DOHH2 (cell line): ENCODE measurements around the gene ZBTB9.

Experiments used
- EZH2phosphoT487 ChIP-seq: fragments of 200-600 bp; sonication (generic); IDR thresholded peaks from 2 replicates; pipeline ENCODE4 v1.6.1; 2017; ENCODE audit warnings: borderline replicate concordance, mild to moderate bottlenecking, antibody characterized with exemption, low read length, moderate library complexity, mixed read lengths
- TF ChIP-seq, protein P1 (sequence below): fragments of 200-600 bp; sonication (generic); IDR thresholded peaks from one replicate; pipeline ENCODE4 v1.5.1; 2014; ENCODE audit warnings: antibody characterized with exemption, mild to moderate bottlenecking, low read depth, low read length; ENCODE audit not compliant: poor library complexity, severe bottlenecking

DNA sequence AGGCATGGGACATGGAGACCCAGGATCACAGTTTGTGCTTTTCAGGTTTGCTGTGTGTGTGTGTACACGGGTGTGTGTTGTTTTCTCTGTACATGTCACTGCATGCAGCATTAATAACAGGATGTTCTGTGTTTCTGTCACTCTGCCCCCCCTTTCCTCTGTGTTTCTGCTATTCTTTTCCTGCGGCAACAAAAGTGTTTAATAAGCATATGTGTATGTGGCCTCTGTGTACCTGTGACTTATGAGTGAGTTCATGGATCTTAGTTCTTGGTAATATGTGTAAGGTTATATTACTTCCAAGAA lies 24.7 kb upstream of the ZBTB9 start:
- TF ChIP-seq, protein P1, sequence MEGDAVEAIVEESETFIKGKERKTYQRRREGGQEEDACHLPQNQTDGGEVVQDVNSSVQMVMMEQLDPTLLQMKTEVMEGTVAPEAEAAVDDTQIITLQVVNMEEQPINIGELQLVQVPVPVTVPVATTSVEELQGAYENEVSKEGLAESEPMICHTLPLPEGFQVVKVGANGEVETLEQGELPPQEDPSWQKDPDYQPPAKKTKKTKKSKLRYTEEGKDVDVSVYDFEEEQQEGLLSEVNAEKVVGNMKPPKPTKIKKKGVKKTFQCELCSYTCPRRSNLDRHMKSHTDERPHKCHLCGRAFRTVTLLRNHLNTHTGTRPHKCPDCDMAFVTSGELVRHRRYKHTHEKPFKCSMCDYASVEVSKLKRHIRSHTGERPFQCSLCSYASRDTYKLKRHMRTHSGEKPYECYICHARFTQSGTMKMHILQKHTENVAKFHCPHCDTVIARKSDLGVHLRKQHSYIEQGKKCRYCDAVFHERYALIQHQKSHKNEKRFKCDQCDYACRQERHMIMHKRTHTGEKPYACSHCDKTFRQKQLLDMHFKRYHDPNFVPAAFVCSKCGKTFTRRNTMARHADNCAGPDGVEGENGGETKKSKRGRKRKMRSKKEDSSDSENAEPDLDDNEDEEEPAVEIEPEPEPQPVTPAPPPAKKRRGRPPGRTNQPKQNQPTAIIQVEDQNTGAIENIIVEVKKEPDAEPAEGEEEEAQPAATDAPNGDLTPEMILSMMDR, result no peak
- no peak for TF ChIP-seq EZH2phosphoT487
